HFF-Myc (cell line): Measurements from ENCODE around the gene ESPL1.

Source experiments
- DNase-seq: peaks from one replicate; pipeline ENCODE4 v3.0.0-alpha.2; 2011; ENCODE audit warnings: low read depth; ENCODE audit errors: extremely low read depth
- H3K4me3 ChIP-seq: replicated peaks from 2 replicates; pipeline ENCODE4 v1.5.1; 2011; ENCODE audit warnings: low read depth, mild to moderate bottlenecking, control low read depth, low read length
- CTCF ChIP-seq: IDR thresholded peaks from 2 replicates; pipeline ENCODE4 v1.5.1; 2012; ENCODE audit warnings: mild to moderate bottlenecking, low read depth, low read length, control low read depth; ENCODE audit errors: missing control alignments

Gene ESPL1

GRCh38 chr12:53230108-53230845, 37.8 kb upstream of the ESPL1 start:
- TF ChIP-seq CTCF = no peak
- H3K4me3 ChIP-seq = peak overlapping the region; percentile 62; the same call in 1 of the 2 replicates
- no peak for DNase-seq

- peak overlapping the region; percentile 62 for H3K4me3 ChIP-seq
- DNase-seq = no peak
- TF ChIP-seq CTCF = no peak
Measured at GRCh38 chr12:53231671-53231920, 36.5 kb upstream of the ESPL1 start.

- peak within 1 kb of the TSS; percentile 62 for H3K4me3 ChIP-seq
- no peak for DNase-seq
- TF ChIP-seq CTCF = no peak
Measured at GRCh38 chr12:53231921-53232645, 36.0 kb upstream of the ESPL1 start, which contains the start of gene RARG. Gene RARG (minus strand): TSS chr12:53232209. CDS start chr12:53227545, 4,664 bp downstream.

GRCh38 chr12:53232646-53233461, 35.2 kb upstream of the ESPL1 start:
- no peak for TF ChIP-seq CTCF
- no peak for DNase-seq
- peak overlapping the region; percentile 42 for H3K4me3 ChIP-seq

GRCh38 chr12:53233671-53234121, 34.4 kb upstream of the ESPL1 start:
- H3K4me3 ChIP-seq = no peak overlapping the region
- TF ChIP-seq CTCF = peak; percentile 10
- no peak for DNase-seq

GRCh38 chr12:53234271-53234914, 33.7 kb upstream of the ESPL1 start:
- no peak overlapping the region for H3K4me3 ChIP-seq
- TF ChIP-seq CTCF = no peak
- DNase-seq = no peak
